ENCODE data around the gene TRIM66. TPM values are rescaled to one million over a fixed set of nuclear protein-coding genes. Genes with fewer than 3 reads are reported as not detected.

The TRIM66 gene
- total and polyA plus RNA-seq, 9 of the 15 experiments (the other 6 are each of a cell fraction or from before 2014, with no cell fraction given), result 1.1 to 7.3 (median 4.9) TPM

DNA sequence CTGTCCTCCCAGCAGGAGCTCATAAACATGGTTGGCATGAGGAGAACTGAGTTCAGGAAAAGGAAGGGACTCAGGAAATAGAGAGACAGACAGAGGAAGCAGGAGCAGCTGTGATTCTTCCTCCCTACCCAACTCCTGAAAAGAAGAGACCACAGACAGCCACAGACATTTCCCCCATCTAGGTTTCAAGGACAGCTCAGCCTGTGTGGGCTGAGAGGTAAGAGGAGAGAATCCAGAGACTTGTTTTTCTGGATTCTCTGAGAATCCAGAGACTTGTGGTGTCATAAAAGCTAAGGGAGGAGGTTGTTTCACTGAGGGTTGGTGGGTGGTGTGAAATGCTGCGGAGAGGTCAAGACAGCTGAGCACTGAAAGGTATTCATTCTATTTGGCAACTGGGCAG is 69.4 kb downstream of the TRIM66 start (continued):
- TF ChIP-seq, protein P1, sequence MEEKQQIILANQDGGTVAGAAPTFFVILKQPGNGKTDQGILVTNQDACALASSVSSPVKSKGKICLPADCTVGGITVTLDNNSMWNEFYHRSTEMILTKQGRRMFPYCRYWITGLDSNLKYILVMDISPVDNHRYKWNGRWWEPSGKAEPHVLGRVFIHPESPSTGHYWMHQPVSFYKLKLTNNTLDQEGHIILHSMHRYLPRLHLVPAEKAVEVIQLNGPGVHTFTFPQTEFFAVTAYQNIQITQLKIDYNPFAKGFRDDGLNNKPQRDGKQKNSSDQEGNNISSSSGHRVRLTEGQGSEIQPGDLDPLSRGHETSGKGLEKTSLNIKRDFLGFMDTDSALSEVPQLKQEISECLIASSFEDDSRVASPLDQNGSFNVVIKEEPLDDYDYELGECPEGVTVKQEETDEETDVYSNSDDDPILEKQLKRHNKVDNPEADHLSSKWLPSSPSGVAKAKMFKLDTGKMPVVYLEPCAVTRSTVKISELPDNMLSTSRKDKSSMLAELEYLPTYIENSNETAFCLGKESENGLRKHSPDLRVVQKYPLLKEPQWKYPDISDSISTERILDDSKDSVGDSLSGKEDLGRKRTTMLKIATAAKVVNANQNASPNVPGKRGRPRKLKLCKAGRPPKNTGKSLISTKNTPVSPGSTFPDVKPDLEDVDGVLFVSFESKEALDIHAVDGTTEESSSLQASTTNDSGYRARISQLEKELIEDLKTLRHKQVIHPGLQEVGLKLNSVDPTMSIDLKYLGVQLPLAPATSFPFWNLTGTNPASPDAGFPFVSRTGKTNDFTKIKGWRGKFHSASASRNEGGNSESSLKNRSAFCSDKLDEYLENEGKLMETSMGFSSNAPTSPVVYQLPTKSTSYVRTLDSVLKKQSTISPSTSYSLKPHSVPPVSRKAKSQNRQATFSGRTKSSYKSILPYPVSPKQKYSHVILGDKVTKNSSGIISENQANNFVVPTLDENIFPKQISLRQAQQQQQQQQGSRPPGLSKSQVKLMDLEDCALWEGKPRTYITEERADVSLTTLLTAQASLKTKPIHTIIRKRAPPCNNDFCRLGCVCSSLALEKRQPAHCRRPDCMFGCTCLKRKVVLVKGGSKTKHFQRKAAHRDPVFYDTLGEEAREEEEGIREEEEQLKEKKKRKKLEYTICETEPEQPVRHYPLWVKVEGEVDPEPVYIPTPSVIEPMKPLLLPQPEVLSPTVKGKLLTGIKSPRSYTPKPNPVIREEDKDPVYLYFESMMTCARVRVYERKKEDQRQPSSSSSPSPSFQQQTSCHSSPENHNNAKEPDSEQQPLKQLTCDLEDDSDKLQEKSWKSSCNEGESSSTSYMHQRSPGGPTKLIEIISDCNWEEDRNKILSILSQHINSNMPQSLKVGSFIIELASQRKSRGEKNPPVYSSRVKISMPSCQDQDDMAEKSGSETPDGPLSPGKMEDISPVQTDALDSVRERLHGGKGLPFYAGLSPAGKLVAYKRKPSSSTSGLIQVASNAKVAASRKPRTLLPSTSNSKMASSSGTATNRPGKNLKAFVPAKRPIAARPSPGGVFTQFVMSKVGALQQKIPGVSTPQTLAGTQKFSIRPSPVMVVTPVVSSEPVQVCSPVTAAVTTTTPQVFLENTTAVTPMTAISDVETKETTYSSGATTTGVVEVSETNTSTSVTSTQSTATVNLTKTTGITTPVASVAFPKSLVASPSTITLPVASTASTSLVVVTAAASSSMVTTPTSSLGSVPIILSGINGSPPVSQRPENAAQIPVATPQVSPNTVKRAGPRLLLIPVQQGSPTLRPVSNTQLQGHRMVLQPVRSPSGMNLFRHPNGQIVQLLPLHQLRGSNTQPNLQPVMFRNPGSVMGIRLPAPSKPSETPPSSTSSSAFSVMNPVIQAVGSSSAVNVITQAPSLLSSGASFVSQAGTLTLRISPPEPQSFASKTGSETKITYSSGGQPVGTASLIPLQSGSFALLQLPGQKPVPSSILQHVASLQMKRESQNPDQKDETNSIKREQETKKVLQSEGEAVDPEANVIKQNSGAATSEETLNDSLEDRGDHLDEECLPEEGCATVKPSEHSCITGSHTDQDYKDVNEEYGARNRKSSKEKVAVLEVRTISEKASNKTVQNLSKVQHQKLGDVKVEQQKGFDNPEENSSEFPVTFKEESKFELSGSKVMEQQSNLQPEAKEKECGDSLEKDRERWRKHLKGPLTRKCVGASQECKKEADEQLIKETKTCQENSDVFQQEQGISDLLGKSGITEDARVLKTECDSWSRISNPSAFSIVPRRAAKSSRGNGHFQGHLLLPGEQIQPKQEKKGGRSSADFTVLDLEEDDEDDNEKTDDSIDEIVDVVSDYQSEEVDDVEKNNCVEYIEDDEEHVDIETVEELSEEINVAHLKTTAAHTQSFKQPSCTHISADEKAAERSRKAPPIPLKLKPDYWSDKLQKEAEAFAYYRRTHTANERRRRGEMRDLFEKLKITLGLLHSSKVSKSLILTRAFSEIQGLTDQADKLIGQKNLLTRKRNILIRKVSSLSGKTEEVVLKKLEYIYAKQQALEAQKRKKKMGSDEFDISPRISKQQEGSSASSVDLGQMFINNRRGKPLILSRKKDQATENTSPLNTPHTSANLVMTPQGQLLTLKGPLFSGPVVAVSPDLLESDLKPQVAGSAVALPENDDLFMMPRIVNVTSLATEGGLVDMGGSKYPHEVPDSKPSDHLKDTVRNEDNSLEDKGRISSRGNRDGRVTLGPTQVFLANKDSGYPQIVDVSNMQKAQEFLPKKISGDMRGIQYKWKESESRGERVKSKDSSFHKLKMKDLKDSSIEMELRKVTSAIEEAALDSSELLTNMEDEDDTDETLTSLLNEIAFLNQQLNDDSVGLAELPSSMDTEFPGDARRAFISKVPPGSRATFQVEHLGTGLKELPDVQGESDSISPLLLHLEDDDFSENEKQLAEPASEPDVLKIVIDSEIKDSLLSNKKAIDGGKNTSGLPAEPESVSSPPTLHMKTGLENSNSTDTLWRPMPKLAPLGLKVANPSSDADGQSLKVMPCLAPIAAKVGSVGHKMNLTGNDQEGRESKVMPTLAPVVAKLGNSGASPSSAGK (IDR thresholded peaks at IDR 0.05), result no peak
- TF ChIP-seq MTA2 (IDR thresholded peaks at IDR 0.05; ENCODE audit: low read depth) (no peak), TRIM28 (IDR thresholded peaks at IDR 0.05) (no peak), EP300 (IDR thresholded peaks at IDR 0.05; ENCODE audit: low read length) (no peak), KAT8 (IDR thresholded peaks at IDR 0.05; ENCODE audit: low read depth) (no peak), ZSCAN32 (CRISPR knock-in tag; IDR thresholded peaks at IDR 0.05) (no peak), ZSCAN29 (IDR thresholded peaks at IDR 0.05) (no peak), E2F3 (CRISPR knock-in tag; IDR thresholded peaks at IDR 0.05) (no peak), MXI1 (IDR thresholded peaks at IDR 0.05; ENCODE audit: low read depth, low read length) (no peak), FOXM1 (IDR thresholded peaks at IDR 0.05; ENCODE audit: low read depth) (no peak), FOXM1 (CRISPR knock-in tag; IDR thresholded peaks at IDR 0.05; ENCODE audit: low read depth) (no peak)

Measured in K562 (cell line).